AG04450 (cell line): Measurements from ENCODE around the gene ZNF749. TPM values are rescaled to one million over a fixed set of nuclear protein-coding genes. Genes with fewer than 3 reads are reported as not detected.

Experiments
- CTCF ChIA-PET: fragments of 300-600, 350-600 bp; formaldehyde crosslinking; extraction: SDS; loops from one replicate; lab custom pipeline; 2022; ENCODE audit warnings: antibody characterized with exemption, inconsistent platforms; lab: Charles Lee
- POLR2A ChIA-PET: fragments of 350-600 bp; formaldehyde crosslinking; extraction: SDS; loops from one replicate; lab custom pipeline; 2021; ENCODE audit warnings: antibody characterized with exemption, inconsistent platforms; lab: Yijun Ruan, JAX
- DNase-seq: peaks from one replicate; pipeline ENCODE4 v3.0.0-alpha.2; 2011; ENCODE audit warnings: low read depth, low spot score
- H3K27ac ChIP-seq: one replicate; pipeline ENCODE4 v1.5.1; 2012; ENCODE audit warnings: low read depth, low read length, control low read depth
- H3K27me3 ChIP-seq: one replicate; pipeline ENCODE4 v1.6.0; 2012; ENCODE audit warnings: low read length; ENCODE audit not compliant: control insufficient read depth, insufficient read depth
- H3K4me3 ChIP-seq: 2 replicates; pipeline ENCODE4 v1.5.1; 2011; ENCODE audit warnings: mild to moderate bottlenecking, low read depth, low read length, control low read depth
- H3K9me3 ChIP-seq: 2 replicates; pipeline ENCODE4 v1.5.1; 2012; ENCODE audit warnings: low read length; ENCODE audit not compliant: control insufficient read depth, insufficient read depth
- CTCF ChIP-seq: IDR thresholded peaks from 2 replicates; pipeline ENCODE4 v1.5.1; 2011; ENCODE audit warnings: low read depth, low read length, control low read depth, inconsistent platforms
- polyA plus RNA-seq: library from polyadenylated mRNA; depleted of rRNA; stranded (reverse); fragments of >200 nt; gene quantifications from 2 replicates; pipeline ENCODE4 v1.2.3, GENCODE V29; 2011

Gene ZNF749
- polyA plus RNA-seq, 1 experiment = 7.4 TPM

- H3K27me3 ChIP-seq = no peaks in the 10 kb centered on the region
- no peak overlapping the region for H3K27ac ChIP-seq
- no peak for TF ChIP-seq CTCF
- ChIA-PET POLR2A (no interaction called here), CTCF (no interaction called here)
- peaks cover 21% of the 10 kb centered on the region for H3K9me3 ChIP-seq
- no peak overlapping the region for H3K4me3 ChIP-seq
- no peak for DNase-seq
These were observed 15.7 kb upstream of the ZNF749 start for GRCh38 chr19:57419439-57419838.

GRCh38 chr19:57421037-57421436 lies 14.1 kb upstream of the ZNF749 start:
- no peak overlapping the region for H3K27ac ChIP-seq
- TF ChIP-seq CTCF = no peak
- no peak for DNase-seq
- H3K27me3 ChIP-seq = no peaks in the 10 kb centered on the region
- peaks cover 21% of the 10 kb centered on the region for H3K9me3 ChIP-seq
- ChIA-PET CTCF (no interaction called here), POLR2A (no interaction called here)
- no peak overlapping the region for H3K4me3 ChIP-seq

GRCh38 chr19:57434386-57435061 lies 601 bp upstream of the ZNF749 start:
- TF ChIP-seq CTCF = no peak
- no peak for DNase-seq
- no peaks in the 10 kb centered on the region for H3K27me3 ChIP-seq
- peaks cover 15% of the 10 kb centered on the region for H3K9me3 ChIP-seq
- H3K4me3 ChIP-seq = peak overlapping the region; percentile 87
- peak overlapping the region; percentile 52 for H3K27ac ChIP-seq
- ChIA-PET POLR2A (interaction anchor here (1.5 kb wide), 1 partner anchor 72 kb away, joined by 5 read pairs; the partner anchor contains the start of genes TRAPPC2B and ZNF547), CTCF (no interaction called here)

- no peak overlapping the region for H3K27ac ChIP-seq
- TF ChIP-seq CTCF = no peak
- peaks cover 30% of the 10 kb centered on the region for H3K9me3 ChIP-seq
- POLR2A ChIA-PET = no interaction called here
- DNase-seq = no peak
- peak overlapping the region; percentile 87 for H3K4me3 ChIP-seq
- CTCF ChIA-PET = no interaction called here
- H3K27me3 ChIP-seq = no peaks in the 10 kb centered on the region
These were observed 1.3 kb downstream of the ZNF749 start for GRCh38 chr19:57436417-57436816.

GRCh38 chr19:57437931-57438330 lies 2.8 kb downstream of the ZNF749 start:
- no peak for DNase-seq
- Histone ChIP-seq H3K27me3 (no peaks in the 10 kb centered on the region), H3K9me3 (peaks cover 38% of the 10 kb centered on the region), H3K27ac (no peak overlapping the region), H3K4me3 (no peak overlapping the region)
- ChIA-PET CTCF (no interaction called here), POLR2A (no interaction called here)
- TF ChIP-seq CTCF = no peak
